Spleen (tissue), 7 donors: Measurements from ENCODE around the gene RBPJL.

ENCODE experiments used
- CTCF ChIP-seq, 11 experiments: fragments of 200-600 bp in 7 of 11; fragments of 450-650 bp in 4 of 11; sonication (generic) in 4 of 11; IDR thresholded peaks in 8 of 11; conservative IDR thresholded peaks in 3 of 11; 1 replicate in 7 of 11; 2 replicates in 4 of 11; pipeline versions ENCODE4 v1.4.0 to v1.8.0; 2016 to 2021; ENCODE audit warnings: antibody characterized with exemption in 11 of 11, inconsistent platforms in 4 of 11, mild to moderate bottlenecking in 1 of 11
- POLR2A ChIP-seq, 3 donors: fragments of 450-650 bp; IDR thresholded peaks; one replicate each; pipeline ENCODE4 v1.5.1; 2017; ENCODE audit warnings: antibody characterized with exemption in 3 of 3, mild to moderate bottlenecking in 1 of 3
- POLR2AphosphoS5 ChIP-seq, 3 donors: sonication (generic); formaldehyde crosslinking; IDR thresholded peaks; one replicate each; pipeline ENCODE4 v1.5.1; 2017; ENCODE audit warnings: antibody characterized with exemption in 3 of 3
- donor health status: DM: no; HTN: no; CAD: no; lungs with moderate emphysema.
- donor health status: DM: no; HTN: no; CAD: no.
- donor health status: DM: no; HTN: no; CAD: no.

DNA sequence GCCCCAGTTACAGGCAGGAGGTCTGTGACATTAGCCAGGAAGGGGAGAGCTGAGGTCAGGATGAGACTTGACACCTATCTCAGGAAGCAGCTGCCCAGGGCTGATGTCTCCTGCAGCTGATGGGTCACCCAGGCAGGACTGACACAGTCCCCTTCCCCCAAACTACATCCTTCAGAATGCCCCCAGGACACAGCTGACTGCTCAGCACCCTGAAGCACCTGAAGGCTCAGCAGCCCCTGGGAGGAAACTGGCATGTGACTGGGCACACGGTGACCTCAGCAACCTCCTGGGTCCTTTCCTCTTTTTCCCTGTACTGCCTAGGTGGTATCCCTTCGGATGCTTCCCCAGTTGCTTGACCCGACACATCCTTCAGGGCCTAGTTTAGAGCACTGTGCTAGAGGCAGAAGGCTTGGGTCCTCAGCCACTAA lies 39.7 kb downstream of the RBPJL start:
- TF ChIP-seq CTCF (IDR thresholded peaks at IDR 0.05 in 8 of 11, conservative IDR thresholded peaks at IDR 0.05 in 3 of 11): no peak
- peak in 1 of 3 donors; percentile 3 for TF ChIP-seq POLR2AphosphoS5 (IDR thresholded peaks at IDR 0.05)
- TF ChIP-seq POLR2A (IDR thresholded peaks at IDR 0.05): no peak
